ENCODE results near the gene BRI3BP.

DNA sequence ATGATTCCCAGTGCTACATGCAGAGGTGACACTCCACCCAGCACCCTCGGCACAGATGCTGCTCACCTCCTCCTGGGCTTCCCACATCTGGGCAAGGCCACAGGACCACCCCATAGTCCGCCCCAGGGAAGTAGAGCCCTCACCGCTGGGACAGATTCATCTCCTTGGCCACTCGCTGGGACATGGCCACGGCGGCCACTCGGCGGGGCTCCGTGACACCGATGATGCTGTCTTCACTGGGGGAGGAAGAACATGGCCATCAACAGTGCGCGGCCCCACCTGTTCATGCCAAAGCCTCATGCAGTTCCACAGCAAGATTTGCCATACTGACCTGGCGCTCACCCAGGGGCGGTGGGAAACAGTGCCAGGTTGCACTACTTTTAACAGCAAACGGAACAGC is 18.2 kb upstream of the BRI3BP start:
- TF ChIP-seq CTCF (IDR thresholded peaks at IDR 0.05), result no peak
- no peak for TF ChIP-seq POLR2A (IDR thresholded peaks at IDR 0.05)

All from thyroid gland (tissue), 4 donors.